DMS79 (cell line): ENCODE data around the gene ATCAY.
A peak's percentile ranks its signal among the peaks of the same experiment; 100 is the strongest.

Experiments used
- DNase-seq: peaks from one replicate; lab custom pipeline; 2025; lab: John Stamatoyannopoulos, UW

Gene ATCAY, protein sequence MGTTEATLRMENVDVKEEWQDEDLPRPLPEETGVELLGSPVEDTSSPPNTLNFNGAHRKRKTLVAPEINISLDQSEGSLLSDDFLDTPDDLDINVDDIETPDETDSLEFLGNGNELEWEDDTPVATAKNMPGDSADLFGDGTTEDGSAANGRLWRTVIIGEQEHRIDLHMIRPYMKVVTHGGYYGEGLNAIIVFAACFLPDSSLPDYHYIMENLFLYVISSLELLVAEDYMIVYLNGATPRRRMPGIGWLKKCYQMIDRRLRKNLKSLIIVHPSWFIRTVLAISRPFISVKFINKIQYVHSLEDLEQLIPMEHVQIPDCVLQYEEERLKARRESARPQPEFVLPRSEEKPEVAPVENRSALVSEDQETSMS

DNA sequence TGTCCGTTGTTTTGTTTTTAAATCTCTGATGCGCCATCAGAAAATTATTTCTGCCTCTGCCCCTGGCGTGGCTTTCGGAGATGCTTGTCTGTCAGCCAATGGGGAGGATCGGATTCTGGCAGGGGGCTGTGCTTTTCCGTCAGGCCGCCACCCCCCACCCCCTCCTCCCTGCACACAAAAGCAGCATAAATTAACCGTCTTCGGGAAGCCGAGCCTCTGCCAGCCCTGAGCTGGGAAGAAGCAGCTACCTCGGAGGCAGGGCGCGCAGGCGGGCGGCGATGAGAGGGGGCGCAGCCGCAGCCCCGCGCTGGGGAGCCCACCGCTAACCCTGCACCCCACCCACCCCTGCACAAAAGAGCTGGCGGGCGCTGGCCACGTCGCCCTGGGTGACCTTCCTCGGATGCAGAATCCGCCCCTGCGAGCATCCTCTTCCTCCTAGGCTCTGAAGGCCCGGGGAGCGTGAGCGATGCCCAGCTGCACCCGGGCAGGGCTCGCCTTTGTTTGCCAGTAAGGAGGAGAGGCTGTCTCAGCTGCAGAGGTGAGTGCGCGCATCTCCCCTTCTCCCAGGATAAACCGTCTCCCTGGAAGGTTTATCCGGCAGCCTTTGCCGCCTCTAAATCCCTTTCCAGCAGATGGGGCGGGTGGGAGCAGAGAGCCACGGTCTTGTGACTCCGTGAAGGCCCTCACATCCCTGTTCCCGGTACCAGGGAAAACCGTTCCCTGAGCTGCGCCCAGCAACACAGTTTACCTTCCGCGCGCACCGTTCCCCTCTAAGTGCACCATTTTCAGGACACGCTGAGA is at the start of gene ATCAY:
Gene ATCAY (plus strand): TSS at position 215 of the 801 bp plus-strand sequence. CDS start 5,083 bp downstream, outside the sequence.
- DNase-seq: peak; percentile 84

DNA sequence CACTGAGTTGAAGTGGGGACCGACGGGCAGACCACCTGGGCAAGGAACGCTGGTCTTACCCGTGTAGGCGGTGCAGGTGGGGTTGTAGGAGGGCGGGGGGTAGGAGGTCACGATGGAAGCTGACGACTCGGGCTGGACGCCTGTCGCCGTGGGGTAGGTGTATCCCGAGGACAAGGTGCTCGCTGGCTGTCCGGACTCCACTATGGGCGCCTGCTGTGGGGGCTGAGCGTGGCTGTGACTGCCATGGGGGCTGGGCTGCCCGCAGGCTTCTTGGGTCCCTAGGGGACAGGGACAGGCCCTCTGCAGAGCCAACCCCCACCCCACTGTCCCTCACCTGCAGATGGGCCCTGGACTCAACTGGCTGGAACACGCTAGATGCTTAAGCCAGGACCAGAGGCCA is 48.9 kb upstream of the ATCAY start:
- DNase-seq: no peak

- no peak for DNase-seq
Observed at GRCh38 chr19:3832001-3832400, 48.5 kb upstream of the ATCAY start.

DNA sequence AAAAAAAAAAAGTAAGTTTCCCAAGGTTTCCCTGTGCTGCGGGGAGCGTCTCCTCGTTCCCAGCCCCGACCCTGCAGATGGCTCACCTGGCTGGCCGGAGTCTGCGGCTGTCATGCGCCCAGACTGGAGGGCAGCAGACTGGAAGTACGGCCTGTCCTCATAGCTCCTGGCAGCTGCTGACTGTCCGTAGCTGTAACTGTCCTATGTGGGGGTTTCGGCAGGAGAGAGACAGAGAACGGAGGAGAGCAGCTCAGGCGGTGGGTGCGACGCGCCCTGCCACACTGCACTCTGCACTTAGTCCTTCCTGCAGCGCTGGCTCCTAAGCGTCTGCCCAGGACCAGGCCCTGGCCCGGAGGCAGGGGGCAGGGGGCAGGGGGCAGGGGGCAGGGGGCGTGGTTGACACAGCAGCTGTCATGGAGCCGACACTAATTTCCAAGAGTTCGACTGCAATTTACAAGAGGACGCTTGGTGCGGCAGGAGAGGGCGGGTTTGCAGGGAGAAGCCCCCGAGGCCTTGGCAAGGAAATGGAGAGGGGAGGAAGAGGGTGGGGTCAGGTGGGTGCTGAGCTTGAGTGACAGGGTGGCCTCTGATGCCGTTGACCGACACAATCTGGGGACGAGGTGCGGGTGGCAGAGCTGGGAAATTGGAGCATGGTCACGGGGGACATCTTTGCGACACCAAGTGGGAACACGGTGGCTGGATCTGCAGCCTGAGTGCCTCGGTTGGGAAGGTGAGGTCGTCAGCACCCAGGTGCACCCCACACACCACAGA is 46.7 kb upstream of the ATCAY start:
- DNase-seq: no peak

DNA sequence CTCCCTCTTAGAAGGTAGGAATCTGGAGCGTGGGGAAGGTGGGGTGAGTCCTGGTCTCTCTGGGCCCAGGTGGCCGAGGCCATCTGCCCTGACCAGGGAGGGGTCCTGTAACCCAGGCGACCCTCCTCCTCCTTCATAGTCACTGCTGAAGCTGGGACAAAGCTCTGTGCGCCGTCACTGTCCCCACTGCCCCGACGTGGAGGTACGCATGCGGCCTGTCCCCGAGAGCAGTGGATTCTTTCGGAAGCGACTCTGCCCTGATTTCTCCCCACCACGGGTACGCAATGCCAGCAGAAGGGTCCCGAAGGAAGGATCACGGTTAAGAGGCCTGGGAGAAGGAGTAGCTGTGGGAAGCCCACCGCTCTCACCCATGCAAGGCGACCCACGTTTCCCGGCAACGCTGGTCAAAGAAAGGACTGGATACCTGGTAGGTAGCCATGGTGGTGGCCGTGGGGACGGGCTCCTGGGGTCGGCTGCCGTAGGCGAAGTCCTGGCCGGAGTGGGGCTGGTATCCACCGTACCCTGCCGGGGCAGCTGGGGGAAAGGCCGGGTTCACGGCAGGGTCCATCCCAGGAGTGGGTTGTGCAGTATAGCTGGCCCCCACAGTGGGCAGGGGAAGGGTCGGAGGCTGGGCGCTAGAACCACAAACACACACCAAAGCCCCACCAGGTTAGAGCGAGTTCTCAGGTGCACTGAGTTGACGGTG is 46.0 kb upstream of the ATCAY start:
- no peak for DNase-seq

DNA sequence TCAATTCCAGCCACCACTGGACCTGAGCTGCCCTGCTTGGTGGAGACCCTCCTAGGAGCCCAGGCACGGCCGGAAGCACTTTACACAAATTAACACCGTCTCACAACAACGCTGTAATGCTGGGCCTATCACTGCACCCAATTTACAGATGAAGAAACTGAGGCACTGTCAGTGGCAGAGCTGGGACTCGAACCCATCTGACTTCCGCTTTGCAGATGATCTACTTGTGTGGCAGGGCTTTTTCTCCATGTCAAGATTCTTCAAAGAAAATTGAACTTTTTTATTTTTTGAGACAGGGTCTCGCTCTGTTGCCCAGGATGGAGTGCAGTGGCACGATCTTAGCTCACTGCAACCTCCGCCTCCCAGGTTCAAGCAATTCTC is 45.4 kb upstream of the ATCAY start:
- DNase-seq: no peak

DNA sequence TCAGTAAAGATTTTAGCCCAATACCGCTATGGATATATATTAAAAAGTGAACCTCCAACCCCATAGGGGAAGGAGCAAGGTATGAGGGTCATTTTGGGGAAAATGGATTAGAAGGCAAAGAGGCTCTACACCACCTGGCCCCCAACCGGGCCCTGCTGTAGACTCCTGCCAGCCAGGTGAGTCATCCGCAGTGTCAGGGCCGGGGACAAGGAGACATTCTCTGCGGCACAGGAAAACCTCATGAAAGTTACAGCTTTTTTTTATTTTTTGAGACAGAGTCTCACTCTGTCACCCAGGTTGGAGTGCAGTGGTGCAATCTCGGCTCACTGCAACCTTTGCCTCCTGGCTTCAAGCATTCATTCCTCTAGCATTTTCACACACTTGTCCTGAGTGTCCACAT is 43.6 kb upstream of the ATCAY start:
- no peak for DNase-seq

DNA sequence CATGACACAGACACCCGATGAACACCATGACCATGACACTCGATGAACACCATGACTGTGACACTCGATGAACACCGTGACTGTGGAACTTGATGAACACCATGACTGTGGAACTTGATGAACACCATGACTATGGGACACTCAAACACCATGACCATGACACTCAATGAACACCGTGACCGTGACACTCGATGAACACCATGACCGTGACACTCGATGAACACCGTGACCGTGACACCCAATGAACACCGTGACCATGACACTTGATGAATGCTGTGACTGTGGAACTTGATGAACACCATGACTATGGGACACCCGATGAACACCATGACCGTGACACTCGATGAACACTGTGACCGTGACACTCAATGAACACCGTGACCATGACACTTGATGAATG is 43.2 kb upstream of the ATCAY start:
- no peak for DNase-seq

DNA sequence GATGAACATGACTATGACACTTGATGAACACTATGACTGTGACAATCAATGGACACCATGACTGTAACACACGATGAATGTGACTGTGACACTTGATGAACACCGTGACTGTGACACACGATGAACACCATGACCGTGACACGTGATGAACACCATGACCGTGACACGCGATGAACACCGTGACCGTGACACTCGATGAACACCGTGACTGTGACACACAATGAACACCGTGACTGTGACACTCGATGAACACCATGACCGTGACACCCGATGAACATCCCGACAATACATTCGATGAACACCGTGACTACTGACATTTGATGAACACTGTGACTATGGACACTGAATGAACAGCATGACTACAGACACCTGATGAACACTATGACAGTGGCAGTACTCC is 42.6 kb upstream of the ATCAY start:
- DNase-seq: no peak

- DNase-seq: no peak
Observed at GRCh38 chr19:3838661-3839060, 41.8 kb upstream of the ATCAY start.

- DNase-seq: no peak
Observed at GRCh38 chr19:3839941-3840340, 40.5 kb upstream of the ATCAY start.

DNA sequence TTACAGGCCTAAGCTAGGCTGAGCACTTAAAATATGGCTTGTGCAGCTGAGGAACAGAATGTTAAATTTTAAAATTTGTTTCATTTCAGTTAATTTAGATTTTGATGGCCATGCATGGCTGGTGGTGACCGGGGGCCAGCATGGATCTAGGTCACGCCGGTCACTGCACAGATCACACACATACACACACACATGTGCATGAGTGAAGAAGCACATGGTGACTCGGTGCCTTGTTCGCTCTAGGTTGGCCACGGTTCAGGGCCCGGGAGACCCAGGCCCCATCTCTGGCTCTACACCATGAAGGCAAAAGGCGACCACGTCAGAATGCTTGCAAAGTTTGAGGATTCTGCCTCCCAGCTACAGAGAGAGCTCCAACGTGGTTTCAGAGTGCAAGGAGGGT is 39.7 kb upstream of the ATCAY start:
- DNase-seq: no peak

GRCh38 chr19:3842948-3843347 is 37.5 kb upstream of the ATCAY start:
- DNase-seq: no peak

GRCh38 chr19:3844596-3844995 is 35.9 kb upstream of the ATCAY start:
- no peak for DNase-seq

- DNase-seq: no peak
Observed at GRCh38 chr19:3849092-3849491, 31.4 kb upstream of the ATCAY start.

DNA sequence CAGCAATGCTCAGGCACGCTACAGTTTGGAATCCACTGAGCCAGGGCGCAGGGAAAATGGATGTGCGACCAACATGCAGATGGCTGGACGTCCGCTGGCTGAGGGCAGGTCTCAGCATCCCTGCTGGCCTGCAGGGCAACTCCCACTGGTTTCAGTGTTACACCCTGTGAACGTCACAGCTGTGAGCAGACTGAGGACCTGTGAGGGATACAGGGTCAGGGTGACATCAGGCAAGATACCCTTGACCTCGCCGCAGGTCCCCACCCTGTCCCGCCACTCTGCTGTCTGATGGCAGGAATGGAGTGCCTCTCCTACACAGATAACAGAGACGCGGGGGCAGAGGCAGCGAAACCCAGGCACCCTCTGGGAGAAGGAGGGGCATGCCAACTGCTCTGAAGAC is 30.7 kb upstream of the ATCAY start:
- DNase-seq: no peak

DNA sequence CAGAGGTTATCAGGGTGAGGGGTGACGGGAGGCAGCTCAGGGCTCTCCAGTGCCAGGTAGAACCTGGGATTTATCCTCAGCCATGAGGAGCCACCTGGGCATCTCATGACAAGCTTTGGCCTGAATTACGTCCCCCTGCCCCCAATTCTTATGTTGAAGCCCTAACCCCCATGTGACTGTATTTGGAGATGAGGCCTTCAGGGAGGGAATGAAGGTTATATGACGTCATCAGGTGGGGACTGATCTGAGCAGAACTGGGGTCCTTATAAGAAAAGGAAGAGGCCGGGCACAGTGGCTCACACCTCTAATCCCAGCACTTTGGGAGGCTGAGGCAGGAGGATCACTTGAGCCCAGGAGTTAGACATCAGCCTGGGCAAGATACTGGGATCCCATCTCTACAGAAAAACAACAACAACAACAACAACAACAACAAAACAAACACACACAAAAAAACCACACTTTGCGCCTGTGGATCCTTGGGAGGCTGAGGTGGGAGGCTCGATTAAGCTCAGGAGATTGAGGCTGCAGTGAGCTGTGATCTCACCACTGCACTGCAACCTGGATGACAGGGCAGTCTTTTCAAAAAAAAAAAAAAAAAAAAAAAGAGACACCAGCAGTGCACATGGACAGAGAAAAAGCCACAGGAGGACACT is 30.0 kb upstream of the ATCAY start:
- DNase-seq: no peak

DNA sequence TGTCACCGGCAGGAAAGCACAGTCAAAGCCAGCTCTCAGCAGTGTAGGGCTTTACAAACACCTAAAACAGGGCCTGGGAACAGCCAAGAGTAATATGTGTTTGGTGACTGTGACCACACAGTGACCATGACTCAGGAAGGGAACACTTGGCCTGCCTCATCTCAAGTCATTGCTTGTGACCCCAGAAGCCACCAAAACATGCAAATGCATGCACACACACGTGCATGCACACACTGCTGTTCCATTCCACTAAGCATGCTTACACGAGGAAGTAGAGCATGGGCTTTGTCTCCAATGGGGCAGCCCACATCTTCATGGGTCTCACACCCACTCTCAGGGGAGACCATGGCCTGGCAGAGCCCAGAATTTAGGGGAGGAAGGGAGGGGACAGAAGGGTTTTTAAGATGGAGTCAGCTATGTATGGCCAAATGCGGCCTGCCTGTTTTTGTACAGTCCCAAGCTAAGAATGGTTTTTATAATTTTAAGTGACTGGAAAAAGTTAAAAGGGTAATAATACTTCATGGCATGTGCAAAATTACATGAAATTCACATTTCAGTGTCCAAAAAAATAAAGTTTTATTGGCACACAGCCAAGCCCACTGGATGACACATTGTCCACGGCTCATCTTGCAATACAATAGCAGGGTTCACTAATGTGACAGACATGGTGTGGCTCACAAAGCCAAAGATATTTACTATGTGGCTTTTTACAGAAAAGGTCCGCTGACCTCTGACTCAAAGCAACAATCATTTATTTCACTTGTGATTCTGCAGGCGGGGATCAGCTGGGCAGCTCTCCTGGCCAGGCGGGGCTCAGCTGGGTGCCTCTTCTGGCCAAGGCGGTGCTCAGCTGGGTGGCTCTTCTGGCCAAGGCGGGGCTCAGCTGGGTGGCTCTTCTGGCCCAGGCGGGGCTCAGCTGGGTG is 29.0 kb upstream of the ATCAY start:
- no peak for DNase-seq

GRCh38 chr19:3852177-3852511 is 28.3 kb upstream of the ATCAY start:
- DNase-seq: no peak

DNA sequence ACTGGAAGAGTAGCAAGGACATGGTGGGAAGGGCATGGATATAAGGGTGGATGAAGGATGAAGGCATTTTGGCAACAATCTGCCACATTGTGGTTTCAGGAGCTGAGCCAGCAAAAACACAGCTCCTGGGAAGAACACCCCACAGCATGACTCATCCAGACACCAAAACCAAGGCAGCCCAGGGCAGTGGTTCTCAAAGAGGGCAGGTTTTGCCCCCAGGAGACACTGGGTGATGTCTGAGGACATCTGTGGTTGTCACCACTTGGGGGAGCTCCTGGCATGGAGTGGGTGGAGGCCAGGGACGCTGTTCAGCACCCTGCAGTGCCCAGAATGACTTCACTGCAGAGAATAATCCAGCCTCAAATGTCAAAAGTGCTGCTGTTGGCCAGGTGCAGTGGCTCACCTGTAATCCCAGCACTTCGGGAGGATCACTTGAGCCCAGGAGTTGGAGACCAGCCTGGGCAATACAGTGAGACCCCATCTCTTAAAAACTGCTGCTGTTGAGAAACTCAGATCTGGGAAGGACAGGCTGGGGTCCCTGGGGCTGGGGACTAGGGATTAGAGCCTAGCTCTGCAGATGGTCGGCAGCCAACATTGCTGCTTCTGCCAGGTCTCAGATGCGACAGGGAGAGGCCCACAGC is 27.8 kb upstream of the ATCAY start:
- no peak for DNase-seq
